HG02870 (cell line): ENCODE data around the gene SPPL2A.
"Not testable (repeated sequence)": the region's sequence is repeated elsewhere in the genome, so short reads cannot be mapped to it uniquely, and the experiment has no call there.

Experiments used
- ATAC-seq: cut with Tn5 transposase; IDR thresholded peaks from one replicate; pipeline ENCODE4 v1.9.1; 2021; ENCODE audit warnings: mild to moderate bottlenecking, moderate library complexity; ENCODE audit not compliant: unreplicated experiment

The SPPL2A gene

GRCh38 chr15:50765195-50765967 lies at the start of gene SPPL2A:
Gene SPPL2A, minus strand, starts transcription at chr15:50765706. Its CDS starts 173 bp downstream, at chr15:50765533.
- peak; percentile 87 for ATAC-seq

- ATAC-seq, result no peak
Observed at GRCh38 chr15:50814634-50815033, 49.1 kb upstream of the SPPL2A start.

- no peak for ATAC-seq
Observed at GRCh38 chr15:50813865-50814264, 48.4 kb upstream of the SPPL2A start.

GRCh38 chr15:50813089-50813488 lies 47.6 kb upstream of the SPPL2A start:
- no peak for ATAC-seq

- not testable (repeated sequence) for ATAC-seq
Observed at GRCh38 chr15:50812181-50812506, 46.6 kb upstream of the SPPL2A start.

- ATAC-seq, result not testable (repeated sequence)
Observed at GRCh38 chr15:50811461-50812180, 46.1 kb upstream of the SPPL2A start.

GRCh38 chr15:50810128-50810527 lies 44.6 kb upstream of the SPPL2A start:
- no peak for ATAC-seq

- no peak for ATAC-seq
Observed at GRCh38 chr15:50808728-50809127, 43.2 kb upstream of the SPPL2A start.

- ATAC-seq, result no peak
Observed at GRCh38 chr15:50803479-50804180, 38.1 kb upstream of the SPPL2A start.

- ATAC-seq, result no peak
Observed at GRCh38 chr15:50800715-50801114, 35.2 kb upstream of the SPPL2A start.

- no peak for ATAC-seq
Observed at GRCh38 chr15:50798684-50799083, 33.2 kb upstream of the SPPL2A start.

- no peak for ATAC-seq
Observed at GRCh38 chr15:50797926-50798325, 32.4 kb upstream of the SPPL2A start.

GRCh38 chr15:50791486-50791885 lies 26.0 kb upstream of the SPPL2A start:
- ATAC-seq, result no peak

- ATAC-seq, result no peak
Observed at GRCh38 chr15:50790778-50791453, 25.4 kb upstream of the SPPL2A start.

GRCh38 chr15:50786871-50787270 lies 21.4 kb upstream of the SPPL2A start:
- no peak for ATAC-seq

GRCh38 chr15:50786438-50786837 lies 20.9 kb upstream of the SPPL2A start:
- no peak for ATAC-seq

GRCh38 chr15:50783895-50784294 lies 18.4 kb upstream of the SPPL2A start:
- no peak for ATAC-seq

- no peak for ATAC-seq
Observed at GRCh38 chr15:50783411-50783810, 17.9 kb upstream of the SPPL2A start.

GRCh38 chr15:50778086-50778485 lies 12.6 kb upstream of the SPPL2A start:
- ATAC-seq, result no peak

GRCh38 chr15:50777042-50777441 lies 11.5 kb upstream of the SPPL2A start:
- ATAC-seq, result no peak

- no peak for ATAC-seq
Observed at GRCh38 chr15:50774450-50774849, 8.9 kb upstream of the SPPL2A start.
